Measurements from ENCODE around the gene PSMD5.

The PSMD5 gene

GRCh38 chr9:120846251-120846889 lies 3.6 kb upstream of the PSMD5 start:
- peaks cover 8% of the 10 kb centered on the region; the same call in 1 of the 2 replicates for H3K4me1 ChIP-seq
- H4K20me1 ChIP-seq: no peaks in the 10 kb centered on the region
- no peak overlapping the region for H3K27ac ChIP-seq

DNA sequence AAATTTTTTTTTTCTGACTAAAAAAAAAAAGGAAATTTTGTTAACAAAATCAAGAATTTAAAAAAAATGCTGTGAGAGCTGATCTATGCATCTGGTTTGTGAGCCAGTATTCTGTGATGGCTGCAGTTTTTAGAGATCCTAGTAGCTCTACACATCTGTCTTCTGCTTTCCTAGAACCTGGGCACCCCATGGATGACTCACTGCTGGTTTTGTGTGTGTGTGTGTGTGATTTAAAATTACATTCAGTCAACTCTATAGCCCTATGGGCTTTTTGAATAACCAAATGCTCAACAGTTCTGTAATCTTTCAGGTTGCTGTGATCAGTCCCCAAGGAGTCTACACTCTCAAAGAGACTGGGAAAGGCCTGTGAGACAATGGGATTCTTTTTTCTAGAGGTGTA lies 2.5 kb upstream of the PSMD5 start:
- Histone ChIP-seq H3K27ac (no peak overlapping the region), H3K27me3 (peaks cover 28% of the 10 kb centered on the region), H3K4me1 (peaks cover 8% of the 10 kb centered on the region; the same call in 1 of the 2 replicates), H3K4me2 (no peak overlapping the region), H3K9ac (no peak overlapping the region), H3K36me3 (no peaks in the 10 kb centered on the region), H3K4me3 (no peak overlapping the region), H3K9me3 (peaks cover 32% of the 10 kb centered on the region), H4K20me1 (no peaks in the 10 kb centered on the region)
- no peak for TF ChIP-seq Cebpa-rat (IDR thresholded peaks at IDR 0.05)

More at GRCh38 chr9:120846251-120846889, 3.6 kb upstream of the PSMD5 start:
- Histone ChIP-seq H3K9ac (no peak overlapping the region), H3K36me3 (no peaks in the 10 kb centered on the region), H3K27me3 (peaks cover 28% of the 10 kb centered on the region), H3K4me3 (no peak overlapping the region), H3K4me2 (no peak overlapping the region), H3K9me3 (peaks cover 26% of the 10 kb centered on the region)
- TF ChIP-seq Cebpa-rat (IDR thresholded peaks at IDR 0.05): no peak

GRCh38 chr9:120841930-120842684 lies 615 bp downstream of the PSMD5 start:
- Histone ChIP-seq H3K4me1 (peaks cover 8% of the 10 kb centered on the region; the same call in 1 of the 2 replicates), H3K27me3 (peaks cover 28% of the 10 kb centered on the region), H3K9ac (0 out of 2 replicates have a peak overlapping the region, but pooled peaks have one; percentile 9), H3K36me3 (no peaks in the 10 kb centered on the region), H4K20me1 (no peaks in the 10 kb centered on the region), H3K4me3 (peak overlapping the region; percentile 61), H3K27ac (no peak overlapping the region), H3K4me2 (peak overlapping the region; percentile 59), H3K9me3 (peaks cover 32% of the 10 kb centered on the region)
- TF ChIP-seq Cebpa-rat (IDR thresholded peaks at IDR 0.05): no peak

- Histone ChIP-seq H3K36me3 (no peaks in the 10 kb centered on the region), H4K20me1 (no peaks in the 10 kb centered on the region), H3K4me1 (peaks cover 8% of the 10 kb centered on the region; the same call in 1 of the 2 replicates), H3K27ac (no peak overlapping the region), H3K4me3 (no peak overlapping the region), H3K27me3 (peaks cover 27% of the 10 kb centered on the region), H3K9ac (no peak overlapping the region), H3K4me2 (no peak overlapping the region), H3K9me3 (peaks cover 32% of the 10 kb centered on the region)
- TF ChIP-seq Cebpa-rat (IDR thresholded peaks at IDR 0.05): no peak
These were observed 3.6 kb downstream of the PSMD5 start for GRCh38 chr9:120839146-120839545.

GRCh38 chr9:120837921-120838320 lies 4.8 kb downstream of the PSMD5 start:
- peaks cover 6% of the 10 kb centered on the region; the same call in 1 of the 2 replicates for H3K4me1 ChIP-seq
- H3K4me2 ChIP-seq: no peak overlapping the region
- H3K4me3 ChIP-seq: no peak overlapping the region
- no peak overlapping the region for H3K9ac ChIP-seq
- peaks cover 15% of the 10 kb centered on the region for H3K27me3 ChIP-seq
- no peaks in the 10 kb centered on the region for H3K36me3 ChIP-seq
- peaks cover 20% of the 10 kb centered on the region for H3K9me3 ChIP-seq
- no peak for TF ChIP-seq Cebpa-rat (IDR thresholded peaks at IDR 0.05)
- no peak overlapping the region for H3K27ac ChIP-seq
- no peaks in the 10 kb centered on the region for H4K20me1 ChIP-seq

GRCh38 chr9:120833325-120833724 lies 9.4 kb downstream of the PSMD5 start:
- TF ChIP-seq Cebpa-rat (IDR thresholded peaks at IDR 0.05): no peak
- Histone ChIP-seq H3K4me1 (no peaks in the 10 kb centered on the region), H3K27ac (no peak overlapping the region), H3K4me2 (no peak overlapping the region), H3K9me3 (no peaks in the 10 kb centered on the region), H3K9ac (no peak overlapping the region), H3K27me3 (no peaks in the 10 kb centered on the region), H3K4me3 (no peak overlapping the region), H3K36me3 (no peaks in the 10 kb centered on the region), H4K20me1 (no peaks in the 10 kb centered on the region)

DNA sequence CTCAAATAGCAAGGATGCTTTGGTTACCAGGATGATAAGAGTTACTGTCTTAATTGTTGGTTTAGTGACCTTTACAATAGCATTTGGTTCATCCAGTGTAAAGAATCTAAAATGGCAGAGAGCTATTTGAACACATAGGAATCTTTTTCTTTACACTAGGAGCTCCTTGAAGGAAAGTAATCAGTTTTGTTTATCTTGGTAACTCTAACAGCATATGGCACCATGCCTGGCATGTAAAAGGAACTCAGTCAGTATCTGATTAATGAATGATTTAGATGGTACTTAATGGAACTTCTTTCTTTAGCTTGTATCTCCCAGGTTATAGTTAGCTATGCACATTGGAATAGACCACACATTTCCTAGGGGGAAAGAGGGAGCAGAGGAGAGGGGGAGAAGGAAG lies 9.9 kb downstream of the PSMD5 start:
- Histone ChIP-seq H3K4me2 (no peak overlapping the region), H3K4me3 (no peak overlapping the region), H3K9ac (no peak overlapping the region), H3K4me1 (no peaks in the 10 kb centered on the region), H3K27ac (no peak overlapping the region), H3K9me3 (no peaks in the 10 kb centered on the region), H3K36me3 (no peaks in the 10 kb centered on the region), H4K20me1 (no peaks in the 10 kb centered on the region), H3K27me3 (no peaks in the 10 kb centered on the region)
- no peak for TF ChIP-seq Cebpa-rat (IDR thresholded peaks at IDR 0.05)

DNA sequence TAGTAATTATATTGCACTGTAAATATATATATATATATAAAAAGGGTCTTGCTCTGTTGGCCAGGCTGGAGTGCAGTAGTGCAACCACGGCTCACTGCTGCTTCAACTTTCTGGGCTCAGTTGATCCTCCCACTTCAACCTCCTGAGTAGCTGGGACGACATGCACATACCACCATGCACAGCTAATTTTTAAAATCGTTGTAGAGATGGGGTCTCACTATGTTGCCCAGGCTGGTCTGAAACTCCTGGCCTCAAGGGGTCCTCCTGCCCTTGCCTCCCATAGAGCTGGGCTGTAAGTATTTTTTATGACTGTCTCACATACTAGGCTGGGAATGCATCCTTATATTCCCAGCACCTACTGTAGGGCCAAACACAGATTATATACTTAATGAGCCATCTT lies 11.9 kb downstream of the PSMD5 start:
- no peak for TF ChIP-seq Cebpa-rat (IDR thresholded peaks at IDR 0.05)
- Histone ChIP-seq H3K9ac (no peak overlapping the region), H3K4me1 (no peaks in the 10 kb centered on the region), H3K27ac (no peak overlapping the region), H4K20me1 (no peaks in the 10 kb centered on the region), H3K9me3 (no peaks in the 10 kb centered on the region), H3K36me3 (no peaks in the 10 kb centered on the region), H3K27me3 (no peaks in the 10 kb centered on the region), H3K4me2 (no peak overlapping the region), H3K4me3 (no peak overlapping the region)

GRCh38 chr9:120830151-120830550 lies 12.6 kb downstream of the PSMD5 start:
- no peaks in the 10 kb centered on the region for H3K27me3 ChIP-seq
- H4K20me1 ChIP-seq: no peaks in the 10 kb centered on the region
- no peaks in the 10 kb centered on the region for H3K9me3 ChIP-seq
- H3K4me2 ChIP-seq: no peak overlapping the region
- no peak overlapping the region for H3K9ac ChIP-seq
- no peak for TF ChIP-seq Cebpa-rat (IDR thresholded peaks at IDR 0.05)
- no peaks in the 10 kb centered on the region for H3K36me3 ChIP-seq
- H3K4me3 ChIP-seq: no peak overlapping the region
- H3K27ac ChIP-seq: no peak overlapping the region
- H3K4me1 ChIP-seq: no peaks in the 10 kb centered on the region

GRCh38 chr9:120829650-120830049 lies 13.1 kb downstream of the PSMD5 start:
- no peaks in the 10 kb centered on the region for H3K9me3 ChIP-seq
- no peaks in the 10 kb centered on the region for H3K36me3 ChIP-seq
- no peak for TF ChIP-seq Cebpa-rat (IDR thresholded peaks at IDR 0.05)
- no peak overlapping the region for H3K4me3 ChIP-seq
- H3K27ac ChIP-seq: no peak overlapping the region
- no peak overlapping the region for H3K9ac ChIP-seq
- no peaks in the 10 kb centered on the region for H4K20me1 ChIP-seq
- no peaks in the 10 kb centered on the region for H3K4me1 ChIP-seq
- H3K4me2 ChIP-seq: no peak overlapping the region
- H3K27me3 ChIP-seq: no peaks in the 10 kb centered on the region
